Peyer's patch (tissue), 4 donors: ENCODE measurements around the gene CCDC167.

Experiments
- CTCF ChIP-seq, 6 experiments: fragments of 450-650 bp in 4 of 6; fragments of 200-600 bp in 2 of 6; sonication (generic) in 1 of 6; IDR thresholded peaks; one replicate each; pipeline ENCODE4 v1.5.1; 2017 to 2019; ENCODE audit warnings: antibody characterized with exemption in 6 of 6, mild to moderate bottlenecking in 3 of 6, moderate library complexity in 1 of 6
- POLR2A ChIP-seq, 2 donors: fragments of 450-650 bp; IDR thresholded peaks; one replicate each; pipeline ENCODE4 v1.5.1; 2017; ENCODE audit warnings: antibody characterized with exemption in 2 of 2, mild to moderate bottlenecking in 2 of 2, moderate library complexity in 2 of 2

DNA sequence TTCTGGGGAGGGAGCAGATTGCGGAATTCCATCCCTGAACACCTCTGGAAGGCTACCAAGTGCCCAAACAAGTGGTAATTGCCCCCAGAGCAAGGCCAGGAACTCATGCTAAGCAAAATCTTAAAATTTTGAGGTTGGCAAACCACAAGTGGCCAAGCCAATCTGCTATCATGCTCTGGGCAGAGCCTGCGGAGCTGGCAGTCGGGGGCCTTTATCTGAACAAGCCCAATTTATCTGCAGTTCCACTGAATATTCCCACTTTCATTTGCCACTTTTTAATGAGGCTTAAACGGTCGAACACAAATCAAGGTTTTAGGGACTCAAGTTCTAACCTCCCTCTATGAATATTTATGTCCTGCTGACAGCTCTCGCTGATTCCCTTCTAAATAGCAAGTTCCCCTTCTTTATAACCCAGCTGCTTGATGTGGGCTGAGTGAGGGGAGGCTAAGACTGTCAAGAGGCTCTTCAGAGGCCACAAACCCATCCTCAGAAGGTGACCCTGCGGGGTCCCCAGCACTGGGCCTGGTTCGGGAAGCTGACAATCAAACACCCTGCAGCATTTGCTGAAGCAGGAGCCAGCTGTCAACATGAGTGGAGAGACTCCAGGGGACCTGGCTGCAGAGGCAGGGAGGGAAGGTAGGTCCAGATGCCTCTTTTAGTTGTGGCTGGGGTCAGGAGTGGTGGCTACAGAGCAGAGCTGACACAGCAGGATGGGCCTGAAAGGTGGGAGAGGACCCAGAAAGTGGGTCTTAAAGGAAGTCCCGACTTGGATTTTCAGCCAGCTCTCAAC is 11.9 kb downstream of the CCDC167 start:
- TF ChIP-seq CTCF (IDR thresholded peaks at IDR 0.05) (no peak), POLR2A (IDR thresholded peaks at IDR 0.05) (no peak)
